Neutrophil (primary cell): Measurements from ENCODE around the gene SLC35F5.
"Not testable (repeated sequence)": the region's sequence is repeated elsewhere in the genome, so short reads cannot be mapped to it uniquely, and the experiment has no call there.

Experiments
- H3K27ac ChIP-seq: fragments of 200-600 bp; sonication (generic); 2 replicates; pipeline ENCODE4 v1.5.1; 2016; ENCODE audit warnings: mild to moderate bottlenecking, moderate library complexity
- H3K27me3 ChIP-seq: fragments of 200-600 bp; sonication (generic); 2 replicates; pipeline ENCODE4 v1.6.0; 2016; ENCODE audit warnings: mild to moderate bottlenecking
- H3K36me3 ChIP-seq: fragments of 200-600 bp; sonication (generic); 2 replicates; pipeline ENCODE4 v1.5.1; 2017
- H3K4me1 ChIP-seq, 2 experiments: fragments of 200-600 bp in 1 of 2; sonication (generic) in 1 of 2; 1 replicate in 1 of 2; 2 replicates in 1 of 2; pipeline versions ENCODE4 v1.5.1 to v1.6.1; 2013 to 2016; ENCODE audit warnings: low read depth in 1 of 2, low read length in 1 of 2, mild to moderate bottlenecking in 1 of 2, moderate library complexity in 1 of 2; ENCODE audit not compliant: control insufficient read depth in 1 of 2, insufficient read depth in 1 of 2
- H3K4me3 ChIP-seq, 2 experiments: fragments of 200-600 bp in 1 of 2; sonication (generic) in 1 of 2; 1 replicate in 1 of 2; 2 replicates in 1 of 2; pipeline ENCODE4 v1.5.1; 2013 to 2016; ENCODE audit warnings: low read depth in 1 of 2, low read length in 1 of 2, mild to moderate bottlenecking in 1 of 2, moderate library complexity in 1 of 2
- H3K9me3 ChIP-seq: fragments of 200-600 bp; sonication (generic); 2 replicates; pipeline ENCODE4 v1.5.1; 2016
- TF ChIP-seq, protein P1 (sequence below): fragments of 200-600 bp; sonication (generic); IDR thresholded peaks from 2 replicates; pipeline ENCODE4 v1.5.1; 2016; ENCODE audit warnings: antibody characterized with exemption

SLC35F5 gene

DNA sequence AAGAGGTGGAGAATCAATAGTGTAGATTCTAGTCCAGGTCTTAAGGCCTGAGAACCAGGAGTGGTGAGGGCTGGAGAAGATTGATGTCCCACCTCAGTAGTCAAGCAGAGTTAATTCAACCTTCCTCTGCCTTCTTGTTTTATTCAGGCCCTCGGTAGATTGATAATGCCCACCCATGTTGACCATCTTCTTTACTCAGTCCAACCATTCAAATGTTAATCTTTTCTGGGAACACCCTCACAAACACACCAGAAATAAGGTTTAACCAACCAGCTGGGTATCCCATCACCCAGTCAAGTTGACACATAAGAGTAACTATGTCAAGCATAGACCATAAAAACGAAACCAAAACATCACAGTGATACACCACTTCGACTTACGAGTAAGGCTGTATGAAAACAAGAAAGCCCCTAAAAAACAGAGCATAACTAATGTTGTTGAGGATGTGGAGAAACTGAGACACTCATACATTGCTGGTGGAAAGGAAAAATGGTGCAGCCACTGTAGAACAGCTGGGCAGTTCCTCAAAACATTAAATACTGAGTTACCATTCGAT is 57.5 kb downstream of the SLC35F5 start:
- Histone ChIP-seq H3K36me3 (no peaks in the 10 kb centered on the region), H3K27ac (no peak overlapping the region)

DNA sequence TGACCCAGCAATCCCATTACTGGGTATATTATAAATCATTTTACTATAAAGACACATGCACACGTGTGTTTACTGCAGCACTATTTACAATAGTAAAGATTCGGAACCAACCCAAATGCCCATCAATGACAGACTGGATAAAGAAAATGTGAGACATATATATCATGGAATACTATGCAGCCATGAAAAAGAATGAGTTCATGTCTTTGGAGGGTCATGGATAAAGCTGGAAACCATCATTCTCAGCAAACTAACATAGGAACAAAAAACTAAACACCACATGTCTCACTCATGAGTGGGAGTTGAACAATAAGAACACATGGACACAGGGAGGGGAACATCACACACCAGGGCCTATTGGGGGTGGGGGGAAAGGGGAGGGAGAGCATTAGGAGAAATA is 58.2 kb downstream of the SLC35F5 start:
- not testable (repeated sequence) for H3K4me3 ChIP-seq, H3K36me3 ChIP-seq, H3K27ac ChIP-seq, H3K9me3 ChIP-seq
- peaks cover 14% of the 10 kb centered on the region for H3K27me3 ChIP-seq
- peaks cover 2 to 10% of the 10 kb centered on the region in 2 experiments for H3K4me1 ChIP-seq

More for the DNA sequence above, 57.5 kb downstream of the SLC35F5 start:
- H3K4me3 ChIP-seq, result no peak overlapping the region
- TF ChIP-seq, protein P1, sequence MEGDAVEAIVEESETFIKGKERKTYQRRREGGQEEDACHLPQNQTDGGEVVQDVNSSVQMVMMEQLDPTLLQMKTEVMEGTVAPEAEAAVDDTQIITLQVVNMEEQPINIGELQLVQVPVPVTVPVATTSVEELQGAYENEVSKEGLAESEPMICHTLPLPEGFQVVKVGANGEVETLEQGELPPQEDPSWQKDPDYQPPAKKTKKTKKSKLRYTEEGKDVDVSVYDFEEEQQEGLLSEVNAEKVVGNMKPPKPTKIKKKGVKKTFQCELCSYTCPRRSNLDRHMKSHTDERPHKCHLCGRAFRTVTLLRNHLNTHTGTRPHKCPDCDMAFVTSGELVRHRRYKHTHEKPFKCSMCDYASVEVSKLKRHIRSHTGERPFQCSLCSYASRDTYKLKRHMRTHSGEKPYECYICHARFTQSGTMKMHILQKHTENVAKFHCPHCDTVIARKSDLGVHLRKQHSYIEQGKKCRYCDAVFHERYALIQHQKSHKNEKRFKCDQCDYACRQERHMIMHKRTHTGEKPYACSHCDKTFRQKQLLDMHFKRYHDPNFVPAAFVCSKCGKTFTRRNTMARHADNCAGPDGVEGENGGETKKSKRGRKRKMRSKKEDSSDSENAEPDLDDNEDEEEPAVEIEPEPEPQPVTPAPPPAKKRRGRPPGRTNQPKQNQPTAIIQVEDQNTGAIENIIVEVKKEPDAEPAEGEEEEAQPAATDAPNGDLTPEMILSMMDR, result no peak
- peaks cover 14% of the 10 kb centered on the region for H3K27me3 ChIP-seq
- no peaks in the 10 kb centered on the region for H3K9me3 ChIP-seq
- H3K4me1 ChIP-seq, result peaks cover 0 to 6% of the 10 kb centered on the region in 2 experiments

DNA sequence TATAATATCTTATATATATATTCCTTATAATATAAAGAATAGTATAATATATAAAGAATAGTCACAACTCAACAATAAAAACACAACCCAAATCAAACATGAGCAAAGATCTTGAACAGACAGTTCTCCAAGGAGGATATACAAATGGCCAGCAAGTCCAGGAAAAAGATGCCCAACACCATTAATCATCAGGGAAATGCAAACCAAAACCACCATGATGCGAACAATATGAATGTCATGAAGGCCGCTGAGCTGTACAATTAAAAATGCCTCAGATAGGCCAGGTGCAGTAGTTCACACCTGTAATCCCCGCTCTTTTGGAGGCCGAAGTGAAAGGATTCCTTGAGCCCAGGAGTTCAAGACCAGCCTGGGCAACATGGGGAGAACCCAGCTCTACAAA is 58.9 kb downstream of the SLC35F5 start:
- Histone ChIP-seq H3K4me3 (no peak overlapping the region), H3K9me3 (no peaks in the 10 kb centered on the region), H3K4me1 (peaks cover 2 to 13% of the 10 kb centered on the region in 2 experiments), H3K27me3 (peaks cover 14% of the 10 kb centered on the region), H3K27ac (no peak overlapping the region), H3K36me3 (no peaks in the 10 kb centered on the region)
- TF ChIP-seq, protein P1, result no peak

- no peaks in the 10 kb centered on the region for H3K9me3 ChIP-seq
- peaks cover 2 to 6% of the 10 kb centered on the region in 2 experiments for H3K4me1 ChIP-seq
- peaks cover 1% of the 10 kb centered on the region for H3K27me3 ChIP-seq
- H3K4me3 ChIP-seq, result no peak overlapping the region
- TF ChIP-seq, protein P1, result no peak
- H3K27ac ChIP-seq, result no peak overlapping the region
- no peaks in the 10 kb centered on the region for H3K36me3 ChIP-seq
Observed at GRCh38 chr2:113694438-113694837, 62.0 kb downstream of the SLC35F5 start.

GRCh38 chr2:113692698-113693428 is 63.6 kb downstream of the SLC35F5 start:
- H3K36me3 ChIP-seq, result no peaks in the 10 kb centered on the region

GRCh38 chr2:113690871-113691270 is 65.6 kb downstream of the SLC35F5 start:
- not testable (repeated sequence) for H3K36me3 ChIP-seq, H3K27ac ChIP-seq, H3K4me3 ChIP-seq, H3K4me1 ChIP-seq, H3K9me3 ChIP-seq, H3K27me3 ChIP-seq

More at GRCh38 chr2:113692698-113693428, 63.6 kb downstream of the SLC35F5 start:
- Histone ChIP-seq H3K4me1 (peaks cover 2 to 6% of the 10 kb centered on the region in 2 experiments), H3K4me3 (no peak overlapping the region), H3K9me3 (no peaks in the 10 kb centered on the region), H3K27me3 (no peaks in the 10 kb centered on the region), H3K27ac (no peak overlapping the region)
- TF ChIP-seq, protein P1, result no peak
